WERI-Rb-1 (cell line): ENCODE results near the gene PTS.

Experiments used
- DNase-seq: peaks from one replicate; pipeline ENCODE4 v3.0.0-alpha.2; 2020
- H3K27ac ChIP-seq: fragments of 250-450 bp; sonication (Bioruptor Pico); 2 replicates; pipeline ENCODE4 v1.5.1; 2020; ENCODE audit warnings: mild to moderate bottlenecking, moderate library complexity
- H3K27me3 ChIP-seq: fragments of 250-450 bp; sonication (Bioruptor Pico); 2 replicates; pipeline ENCODE4 v1.5.1; 2021; ENCODE audit warnings: mild to moderate bottlenecking, low read depth, moderate library complexity; ENCODE audit not compliant: insufficient read depth, severe bottlenecking
- H3K36me3 ChIP-seq: fragments of 250-450 bp; sonication (Bioruptor Pico); 2 replicates; pipeline ENCODE4 v1.5.1; 2020; ENCODE audit warnings: mild to moderate bottlenecking, moderate library complexity
- H3K4me3 ChIP-seq: 2 replicates; pipeline ENCODE4 v1.5.1; 2011; ENCODE audit warnings: low read depth, mild to moderate bottlenecking, control low read depth, low read length
- H3K9me3 ChIP-seq: fragments of 250-450 bp; sonication (Bioruptor Pico); 2 replicates; pipeline ENCODE4 v1.5.1; 2021; ENCODE audit warnings: mild to moderate bottlenecking, moderate library complexity; ENCODE audit not compliant: severe bottlenecking
- CTCF ChIP-seq: IDR thresholded peaks from 2 replicates; pipeline ENCODE4 v1.5.1; 2011; ENCODE audit warnings: low read depth, mild to moderate bottlenecking, control low read depth, inconsistent platforms, low read length

Gene PTS

GRCh38 chr11:112253605-112254242 lies 27.5 kb downstream of the PTS start:
- no peaks in the 10 kb centered on the region for H3K27me3 ChIP-seq
- no peak overlapping the region for H3K4me3 ChIP-seq
- no peaks in the 10 kb centered on the region for H3K36me3 ChIP-seq
- no peak overlapping the region for H3K27ac ChIP-seq
- no peaks in the 10 kb centered on the region for H3K9me3 ChIP-seq
- no peak for DNase-seq
- no peak for TF ChIP-seq CTCF

- no peaks in the 10 kb centered on the region for H3K27me3 ChIP-seq
- no peaks in the 10 kb centered on the region for H3K36me3 ChIP-seq
- peak; percentile 32 for DNase-seq
- no peak for TF ChIP-seq CTCF
- no peaks in the 10 kb centered on the region for H3K9me3 ChIP-seq
- peak overlapping the region; percentile 16 for H3K27ac ChIP-seq
- no peak overlapping the region for H3K4me3 ChIP-seq
Measured at GRCh38 chr11:112255067-112255720, 29.0 kb downstream of the PTS start.

- H3K27ac ChIP-seq, result no peak within 1 kb of the TSS
- H3K9me3 ChIP-seq, result no peaks in the 10 kb centered on the region
- TF ChIP-seq CTCF, result no peak
- no peak for DNase-seq
- no peak within 1 kb of the TSS for H3K4me3 ChIP-seq
- no peaks in the 10 kb centered on the region for H3K36me3 ChIP-seq
- H3K27me3 ChIP-seq, result no peaks in the 10 kb centered on the region
Measured at GRCh38 chr11:112260490-112260889, 34.3 kb downstream of the PTS start, which contains the start of gene PLET1. Gene PLET1, minus strand, starts transcription at chr11:112260860. Its CDS starts 271 bp downstream, at chr11:112260589.

GRCh38 chr11:112265659-112266409 lies 39.6 kb downstream of the PTS start:
- TF ChIP-seq CTCF, result no peak
- H3K9me3 ChIP-seq, result no peaks in the 10 kb centered on the region
- no peak overlapping the region for H3K27ac ChIP-seq
- DNase-seq, result no peak
- H3K4me3 ChIP-seq, result no peak overlapping the region
- no peaks in the 10 kb centered on the region for H3K27me3 ChIP-seq
- no peaks in the 10 kb centered on the region for H3K36me3 ChIP-seq

- H3K9me3 ChIP-seq, result no peaks in the 10 kb centered on the region
- H3K27ac ChIP-seq, result no peak overlapping the region
- no peak for TF ChIP-seq CTCF
- no peaks in the 10 kb centered on the region for H3K36me3 ChIP-seq
- H3K27me3 ChIP-seq, result no peaks in the 10 kb centered on the region
- DNase-seq, result no peak
- H3K4me3 ChIP-seq, result no peak overlapping the region
Measured at GRCh38 chr11:112266410-112266778, 40.2 kb downstream of the PTS start.
